CD4-positive, alpha-beta T cell treated with Interleukin-17A for 1 hour (primary cell): ENCODE measurements around the gene ZNF716.
"Not testable (repeated sequence)": the region's sequence is repeated elsewhere in the genome, so short reads cannot be mapped to it uniquely, and the experiment has no call there.

Experiments
- DNase-seq: peaks from one replicate; pipeline ENCODE4 v3.0.0-alpha.2; 2020

ZNF716 gene

GRCh38 chr7:57426629-57427003, 23.4 kb upstream of the ZNF716 start:
- no peak for DNase-seq

- DNase-seq: no peak
Observed at GRCh38 chr7:57427146-57427545, 22.8 kb upstream of the ZNF716 start.

GRCh38 chr7:57427594-57427993, 22.4 kb upstream of the ZNF716 start:
- DNase-seq: no peak

- DNase-seq: no peak
Observed at GRCh38 chr7:57432583-57432982, 17.4 kb upstream of the ZNF716 start.

GRCh38 chr7:57437581-57437980, 12.4 kb upstream of the ZNF716 start:
- no peak for DNase-seq

- DNase-seq: no peak
Observed at GRCh38 chr7:57438244-57438643, 11.7 kb upstream of the ZNF716 start.

GRCh38 chr7:57443567-57443966, 6.4 kb upstream of the ZNF716 start:
- no peak for DNase-seq

- DNase-seq: not testable (repeated sequence)
Observed at GRCh38 chr7:57469186-57469828, 19.3 kb downstream of the ZNF716 start.

- DNase-seq: not testable (repeated sequence)
Observed at GRCh38 chr7:57480304-57480703, 30.3 kb downstream of the ZNF716 start.

- DNase-seq: not testable (repeated sequence)
Observed at GRCh38 chr7:57485022-57485421, 35.0 kb downstream of the ZNF716 start.

- no peak for DNase-seq
Observed at GRCh38 chr7:57487957-57488356, 38.0 kb downstream of the ZNF716 start.

- not testable (repeated sequence) for DNase-seq
Observed at GRCh38 chr7:57495111-57495510, 45.1 kb downstream of the ZNF716 start.

- no peak for DNase-seq
Observed at GRCh38 chr7:57496395-57496794, 46.4 kb downstream of the ZNF716 start.

GRCh38 chr7:57505176-57505575, 55.2 kb downstream of the ZNF716 start:
- DNase-seq: no peak
